Kidney (tissue), 14 donors: ENCODE results near the gene PNMA8B. TPM values are rescaled to one million over a fixed set of nuclear protein-coding genes. Genes with fewer than 3 reads are reported as not detected.

Experiments
- DNase-seq, 5 donors: peaks; one replicate each; pipeline ENCODE4 v3.0.0-alpha.2; 2013 to 2020
- FAIRE-seq: peaks from 2 replicates; lab custom pipeline; 2012; peaks lifted over from hg19 to GRCh38; lab: Jason Lieb, UNC
- H3K27ac ChIP-seq, 2 donors: one replicate each; pipeline ENCODE4 v1.7.0; 2013; ENCODE audit warnings: low read depth in 2 of 2, low read length in 2 of 2, inconsistent platforms in 1 of 2
- H3K27me3 ChIP-seq: one replicate; pipeline ENCODE4 v1.7.1; 2013; ENCODE audit warnings: low read length, inconsistent platforms; ENCODE audit not compliant: control insufficient read depth, insufficient read depth
- H3K36me3 ChIP-seq, 3 donors: one replicate each; pipeline versions ENCODE4 v1.7.0 to v1.7.1; 2013; ENCODE audit warnings: low read length in 3 of 3, control low read depth in 1 of 3, inconsistent platforms in 1 of 3; ENCODE audit not compliant: insufficient read depth in 3 of 3, control insufficient read depth in 2 of 3
- H3K4me1 ChIP-seq, 3 donors: one replicate each; pipeline versions ENCODE4 v1.7.0 to v1.7.1; 2013; ENCODE audit warnings: low read length in 3 of 3, inconsistent platforms in 1 of 3, low read depth in 1 of 3; ENCODE audit not compliant: control insufficient read depth in 2 of 3, insufficient read depth in 2 of 3
- H3K4me3 ChIP-seq, 3 donors: one replicate each; pipeline versions ENCODE4 v1.7.0 to v1.8.1; 2013; ENCODE audit warnings: low read length in 3 of 3, control low read depth in 1 of 3, inconsistent platforms in 1 of 3
- H3K9ac ChIP-seq, 3 donors: one replicate each; pipeline versions ENCODE4 v1.7.0 to v1.7.1; 2013; ENCODE audit warnings: low read length in 3 of 3, control low read depth in 1 of 3, inconsistent platforms in 1 of 3
- H3K9me3 ChIP-seq, 3 donors: one replicate each; pipeline versions ENCODE4 v1.7.0 to v1.7.1; 2013; ENCODE audit warnings: low read length in 3 of 3, control low read depth in 1 of 3, inconsistent platforms in 1 of 3; ENCODE audit not compliant: control insufficient read depth in 2 of 3, insufficient read depth in 1 of 3
- intact Hi-C: fragments of 100-400 bp; cut with DNase I; formaldehyde crosslinking; loops from one replicate; pipeline ENCODE4 v1.11.1; 2022
- polyA plus RNA-seq: library from polyadenylated mRNA; stranded (reverse); fragments of 350-450 nt; fragmentation: Illumina TruSeq; extraction: RNeasy Lipid Tissue Mini Kit (QIAGEN cat#74804); gene quantifications from one replicate; pipeline ENCODE4 v1.2.3, GENCODE V29; 2014; ENCODE audit warnings: low read depth, low replicate concordance; ENCODE audit not compliant: insufficient read depth
- total RNA-seq: library from RNA; stranded (reverse); fragmentation: NEBNext Ultra II Directional; extraction: Animal tissue kit (Norgen Biotek cat#: 25700); gene quantifications from one replicate; pipeline ENCODE4 v1.2.1, GENCODE V29; 2021
- TF ChIP-seq, protein P1 (sequence below): IDR thresholded peaks from 3 replicates; pipeline ENCODE4 v1.5.1; 2012; ENCODE audit warnings: mild to moderate bottlenecking, moderate library complexity, borderline replicate concordance; ENCODE audit not compliant: insufficient read depth; ENCODE audit errors: extremely low read depth
- donor health status: control.
- donor health status: control.
- donor health status: control.
- donor health status: control.
- donor health status: control.
- donor health status: DM: yes; HTN: yes; CAD: no.
- donor health status: Normal renal cell carcinoma (clear cell type).

The PNMA8B gene
- total and polyA plus RNA-seq, 2 donors from 2014 or later: 0.67 to 1.3 TPM

DNA sequence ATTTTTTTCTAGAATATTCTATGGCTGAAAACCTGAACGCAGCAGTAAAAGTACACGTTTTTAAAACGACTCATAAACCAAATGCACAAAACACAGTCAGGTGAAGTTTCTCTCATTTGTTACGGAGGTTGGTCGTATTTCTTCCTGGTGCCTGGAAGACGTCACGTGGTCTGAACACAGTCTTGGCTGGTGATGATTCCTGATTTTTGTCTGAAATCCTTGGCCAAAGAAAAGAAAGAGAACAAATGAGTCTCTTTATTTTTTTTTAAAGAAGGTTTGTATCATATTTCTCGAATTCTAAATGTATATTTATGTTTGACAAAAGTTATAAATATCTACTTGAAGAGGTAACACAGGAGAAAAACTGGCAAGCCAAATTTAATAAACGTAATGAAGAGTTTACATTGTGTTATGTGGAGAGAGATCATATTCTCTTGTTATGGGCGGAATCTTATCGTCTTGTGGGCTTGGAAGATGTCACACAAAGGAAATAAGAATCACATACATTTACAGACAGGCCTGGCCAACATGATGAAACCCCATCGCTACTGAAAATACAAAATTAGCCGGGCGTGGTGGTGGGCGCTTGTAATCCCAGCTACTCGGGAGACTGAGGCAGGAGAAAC, 14.3 kb downstream of the PNMA8B start:
- peak overlapping the region in 1 of 2 donors; percentile 53 for H3K27ac ChIP-seq
- DNase-seq: peak in 2 of 5 donors; percentile 80 to 89

DNA sequence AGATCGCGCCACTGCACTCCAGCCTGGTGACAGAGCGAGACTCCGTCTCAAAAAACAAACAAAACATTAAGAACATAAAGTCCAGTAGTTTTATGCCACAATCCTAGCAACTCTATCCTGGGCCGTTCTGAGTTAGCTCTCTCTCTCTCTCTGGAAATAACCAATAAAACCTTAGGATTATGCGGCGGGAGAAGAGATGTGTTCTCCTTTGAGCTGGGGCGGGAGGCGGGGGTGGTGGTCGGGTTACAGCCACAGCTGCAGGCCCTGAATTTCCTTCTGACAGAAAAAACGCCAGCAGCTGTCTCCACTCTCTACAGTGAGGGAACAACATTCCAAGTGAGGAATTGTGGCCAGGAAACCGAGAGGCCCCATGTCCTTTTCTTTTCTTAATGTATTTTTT, 15.3 kb downstream of the PNMA8B start:
- no peaks in the 10 kb centered on the region for H3K36me3 ChIP-seq
- H3K27me3 ChIP-seq: no peaks in the 10 kb centered on the region
- H3K4me1 ChIP-seq: peaks cover 0 to 10% (median 0%) of the 10 kb centered on the region in 3 donors
- intact Hi-C loops: no loop called here
- FAIRE-seq (no peak), DNase-seq (peak; percentile 78 to 97 (median 94))
- peak overlapping the region in 1 of 3 donors; percentile 34 for H3K9ac ChIP-seq
- peak overlapping the region in 1 of 2 donors; percentile 53 for H3K27ac ChIP-seq
- TF ChIP-seq, protein P1, sequence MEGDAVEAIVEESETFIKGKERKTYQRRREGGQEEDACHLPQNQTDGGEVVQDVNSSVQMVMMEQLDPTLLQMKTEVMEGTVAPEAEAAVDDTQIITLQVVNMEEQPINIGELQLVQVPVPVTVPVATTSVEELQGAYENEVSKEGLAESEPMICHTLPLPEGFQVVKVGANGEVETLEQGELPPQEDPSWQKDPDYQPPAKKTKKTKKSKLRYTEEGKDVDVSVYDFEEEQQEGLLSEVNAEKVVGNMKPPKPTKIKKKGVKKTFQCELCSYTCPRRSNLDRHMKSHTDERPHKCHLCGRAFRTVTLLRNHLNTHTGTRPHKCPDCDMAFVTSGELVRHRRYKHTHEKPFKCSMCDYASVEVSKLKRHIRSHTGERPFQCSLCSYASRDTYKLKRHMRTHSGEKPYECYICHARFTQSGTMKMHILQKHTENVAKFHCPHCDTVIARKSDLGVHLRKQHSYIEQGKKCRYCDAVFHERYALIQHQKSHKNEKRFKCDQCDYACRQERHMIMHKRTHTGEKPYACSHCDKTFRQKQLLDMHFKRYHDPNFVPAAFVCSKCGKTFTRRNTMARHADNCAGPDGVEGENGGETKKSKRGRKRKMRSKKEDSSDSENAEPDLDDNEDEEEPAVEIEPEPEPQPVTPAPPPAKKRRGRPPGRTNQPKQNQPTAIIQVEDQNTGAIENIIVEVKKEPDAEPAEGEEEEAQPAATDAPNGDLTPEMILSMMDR: no peak
- no peak overlapping the region for H3K4me3 ChIP-seq
- H3K9me3 ChIP-seq: no peaks in the 10 kb centered on the region

More for the DNA sequence above, 14.3 kb downstream of the PNMA8B start:
- peak overlapping the region in 1 of 3 donors; percentile 21 for H3K9ac ChIP-seq
- no peaks in the 10 kb centered on the region for H3K36me3 ChIP-seq
- FAIRE-seq: peak; percentile 35
- intact Hi-C loops: no loop called here
- H3K27me3 ChIP-seq: no peaks in the 10 kb centered on the region
- no peak overlapping the region for H3K4me3 ChIP-seq
- TF ChIP-seq, protein P1: no peak
- peaks cover 0 to 10% (median 0%) of the 10 kb centered on the region in 3 donors for H3K4me1 ChIP-seq
- H3K9me3 ChIP-seq: no peaks in the 10 kb centered on the region

DNA sequence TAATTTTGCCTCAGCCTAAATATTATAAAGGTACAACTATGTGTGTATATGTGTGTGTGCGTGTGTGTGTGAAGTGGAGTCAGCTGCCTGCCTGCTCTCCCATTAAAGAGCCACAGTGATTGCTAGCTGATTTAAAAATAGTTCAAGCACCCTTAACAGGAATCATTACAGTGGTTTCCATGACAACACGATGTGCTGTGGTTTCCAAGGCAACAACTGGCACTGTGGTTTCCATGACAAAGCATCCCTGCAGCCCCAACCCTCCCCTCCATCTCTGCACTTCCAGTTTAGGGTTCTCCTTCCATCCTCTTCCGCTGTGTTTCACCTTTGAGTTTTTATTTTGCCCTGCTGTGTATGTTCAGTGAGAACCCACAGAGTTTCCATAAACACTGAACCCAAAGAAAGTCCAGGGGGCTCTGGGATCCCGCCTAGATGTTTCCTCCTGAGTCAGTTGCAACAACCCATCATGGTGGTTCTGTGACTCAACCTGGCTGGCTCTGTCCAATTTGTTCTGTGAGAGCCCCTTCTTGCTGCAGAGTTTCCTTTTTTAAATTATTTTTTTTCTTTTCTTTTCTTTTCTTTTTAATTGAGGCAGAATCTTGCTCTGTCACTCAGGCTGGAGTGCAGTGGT, 17.2 kb downstream of the PNMA8B start:
- H3K36me3 ChIP-seq: no peaks in the 10 kb centered on the region
- intact Hi-C loops: no loop called here
- no peak overlapping the region for H3K4me3 ChIP-seq
- H3K27me3 ChIP-seq: no peaks in the 10 kb centered on the region
- no peaks in the 10 kb centered on the region for H3K9me3 ChIP-seq
- FAIRE-seq (no peak), DNase-seq (peak in 3 of 5 donors; percentile 14 to 84 (median 61))
- peaks cover 0 to 10% (median 0%) of the 10 kb centered on the region in 3 donors for H3K4me1 ChIP-seq
- TF ChIP-seq, protein P1: no peak
- H3K9ac ChIP-seq: no peak overlapping the region
- no peak overlapping the region for H3K27ac ChIP-seq
